Astrocyte of the cerebellum (primary cell): ENCODE measurements around the gene PTPRM.

Experiments used
- DNase-seq: peaks from one replicate; pipeline ENCODE4 v3.0.0-alpha.2; 2011; ENCODE audit warnings: low read depth
- H3K4me3 ChIP-seq: 2 replicates; pipeline ENCODE4 v1.5.1; 2011; ENCODE audit warnings: mild to moderate bottlenecking, low read depth, low read length, moderate library complexity
- in situ Hi-C: cut with HindIII; loops from 2 replicates; pipeline ENCODE4 v1.10.0; 2017; ENCODE audit warnings: low sequenced_read_pairs
- TF ChIP-seq, protein P1 (sequence below): IDR thresholded peaks from 2 replicates; pipeline ENCODE4 v1.5.1; 2012; ENCODE audit warnings: low read length, low read depth, moderate library complexity, mild to moderate bottlenecking; ENCODE audit errors: missing control alignments

PTPRM gene

DNA sequence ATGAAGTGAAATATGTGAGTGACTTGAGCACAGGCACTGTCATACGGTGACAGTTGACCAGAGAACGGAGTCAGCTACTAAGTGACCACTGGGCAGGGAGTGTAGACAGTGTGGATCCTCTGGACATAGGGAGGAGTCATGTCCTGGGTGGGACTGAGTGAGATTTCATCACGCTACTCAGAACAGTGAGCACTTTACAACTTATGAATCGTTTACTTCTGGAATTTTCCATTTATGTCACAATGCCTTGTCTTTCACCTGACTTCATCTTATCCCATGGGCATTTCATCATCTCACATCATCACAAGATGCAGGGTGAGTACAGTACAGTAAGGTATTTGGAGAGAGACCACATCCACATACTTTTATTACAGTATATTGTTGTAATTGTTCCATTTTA lies 29.0 kb downstream of the PTPRM start:
- TF ChIP-seq, protein P1, sequence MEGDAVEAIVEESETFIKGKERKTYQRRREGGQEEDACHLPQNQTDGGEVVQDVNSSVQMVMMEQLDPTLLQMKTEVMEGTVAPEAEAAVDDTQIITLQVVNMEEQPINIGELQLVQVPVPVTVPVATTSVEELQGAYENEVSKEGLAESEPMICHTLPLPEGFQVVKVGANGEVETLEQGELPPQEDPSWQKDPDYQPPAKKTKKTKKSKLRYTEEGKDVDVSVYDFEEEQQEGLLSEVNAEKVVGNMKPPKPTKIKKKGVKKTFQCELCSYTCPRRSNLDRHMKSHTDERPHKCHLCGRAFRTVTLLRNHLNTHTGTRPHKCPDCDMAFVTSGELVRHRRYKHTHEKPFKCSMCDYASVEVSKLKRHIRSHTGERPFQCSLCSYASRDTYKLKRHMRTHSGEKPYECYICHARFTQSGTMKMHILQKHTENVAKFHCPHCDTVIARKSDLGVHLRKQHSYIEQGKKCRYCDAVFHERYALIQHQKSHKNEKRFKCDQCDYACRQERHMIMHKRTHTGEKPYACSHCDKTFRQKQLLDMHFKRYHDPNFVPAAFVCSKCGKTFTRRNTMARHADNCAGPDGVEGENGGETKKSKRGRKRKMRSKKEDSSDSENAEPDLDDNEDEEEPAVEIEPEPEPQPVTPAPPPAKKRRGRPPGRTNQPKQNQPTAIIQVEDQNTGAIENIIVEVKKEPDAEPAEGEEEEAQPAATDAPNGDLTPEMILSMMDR, result no peak
- H3K4me3 ChIP-seq, result no peak overlapping the region
- no peak for DNase-seq
- in situ Hi-C loops, result no loop called here

DNA sequence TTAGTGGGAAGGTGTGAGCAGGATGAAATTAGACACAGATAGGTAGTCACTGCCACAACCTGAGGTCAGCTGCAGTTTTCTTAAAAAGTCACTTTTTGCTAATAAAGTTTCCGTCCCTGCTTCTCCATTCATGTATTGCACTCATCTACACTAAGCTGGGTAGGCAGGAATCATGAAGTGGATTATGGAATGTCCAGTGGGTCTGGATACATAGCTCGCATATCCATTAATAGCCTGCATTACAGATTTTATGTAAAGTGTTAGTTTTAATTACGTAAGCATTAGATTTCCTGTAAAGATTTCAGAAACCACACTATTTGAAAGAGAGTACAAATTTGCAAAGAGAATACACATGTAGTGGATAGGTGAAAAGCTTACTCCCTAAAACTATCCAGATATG lies 30.4 kb downstream of the PTPRM start:
- in situ Hi-C loops, result no loop called here
- no peak for DNase-seq
- no peak overlapping the region for H3K4me3 ChIP-seq
- TF ChIP-seq, protein P1, result no peak

DNA sequence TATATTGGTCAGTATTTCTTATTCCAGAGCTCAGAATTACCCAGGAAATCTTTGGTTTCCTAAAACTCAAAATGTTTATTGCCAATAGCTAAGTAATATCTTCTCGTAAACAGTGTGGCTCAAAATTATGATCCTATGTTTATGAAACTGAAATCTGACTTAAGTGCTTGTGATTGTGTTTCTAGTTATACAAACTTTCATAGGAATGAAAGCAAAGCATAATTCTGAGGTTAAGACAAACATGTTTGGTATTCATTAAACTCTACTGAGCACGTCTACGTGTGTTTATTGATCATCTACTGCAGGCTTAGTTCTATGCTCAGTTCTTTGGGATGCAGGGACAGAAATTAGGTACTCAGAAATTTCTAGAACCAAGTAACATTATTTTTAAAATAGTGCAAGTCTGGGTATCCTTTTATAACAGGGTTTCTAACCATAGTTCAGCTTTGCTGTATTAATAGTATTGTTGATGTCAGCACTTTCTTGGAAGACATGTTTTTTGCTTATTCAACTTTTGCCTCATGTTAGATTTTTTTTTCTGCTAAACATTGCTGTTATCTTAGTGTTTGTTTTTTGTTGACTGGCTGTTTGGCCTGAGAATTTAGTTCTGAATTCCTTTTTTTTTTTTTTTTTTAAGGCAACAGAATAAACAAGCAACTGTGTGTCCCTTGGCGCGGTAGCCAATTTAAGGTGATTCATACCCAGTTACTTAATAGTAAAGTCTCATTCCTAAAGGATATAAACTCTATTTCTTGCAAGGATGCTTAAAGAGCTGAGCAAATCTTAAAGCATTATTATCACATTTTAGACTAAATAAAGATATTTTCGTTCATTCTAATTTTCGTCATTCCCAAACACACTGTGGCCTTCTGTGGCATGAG lies 31.3 kb downstream of the PTPRM start:
- in situ Hi-C loops, result no loop called here

DNA sequence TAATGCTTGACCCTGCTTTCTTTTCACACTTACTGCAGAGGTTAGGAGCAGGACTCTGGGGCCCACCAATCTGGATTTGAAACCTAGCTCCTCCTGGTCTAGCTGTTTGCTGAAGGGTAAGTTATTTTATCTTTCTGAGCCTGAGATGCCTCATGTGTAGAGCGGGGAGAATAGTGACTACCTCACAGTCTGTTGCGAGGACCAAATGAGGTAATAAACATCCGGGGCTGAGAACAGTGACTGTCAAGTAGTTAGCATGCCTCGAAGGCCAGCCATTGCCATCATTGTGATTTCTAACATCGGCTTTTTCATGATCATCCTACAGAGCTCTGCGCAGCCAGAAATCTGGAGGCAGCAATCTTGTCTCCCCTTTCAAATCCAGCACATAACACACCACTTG lies 32.9 kb downstream of the PTPRM start:
- no peak overlapping the region for H3K4me3 ChIP-seq
- in situ Hi-C loops, result no loop called here
- DNase-seq, result no peak
- TF ChIP-seq, protein P1, result no peak

More for the DNA sequence above, 31.3 kb downstream of the PTPRM start:
- H3K4me3 ChIP-seq, result no peak overlapping the region
- TF ChIP-seq, protein P1, result no peak
- DNase-seq, result no peak

DNA sequence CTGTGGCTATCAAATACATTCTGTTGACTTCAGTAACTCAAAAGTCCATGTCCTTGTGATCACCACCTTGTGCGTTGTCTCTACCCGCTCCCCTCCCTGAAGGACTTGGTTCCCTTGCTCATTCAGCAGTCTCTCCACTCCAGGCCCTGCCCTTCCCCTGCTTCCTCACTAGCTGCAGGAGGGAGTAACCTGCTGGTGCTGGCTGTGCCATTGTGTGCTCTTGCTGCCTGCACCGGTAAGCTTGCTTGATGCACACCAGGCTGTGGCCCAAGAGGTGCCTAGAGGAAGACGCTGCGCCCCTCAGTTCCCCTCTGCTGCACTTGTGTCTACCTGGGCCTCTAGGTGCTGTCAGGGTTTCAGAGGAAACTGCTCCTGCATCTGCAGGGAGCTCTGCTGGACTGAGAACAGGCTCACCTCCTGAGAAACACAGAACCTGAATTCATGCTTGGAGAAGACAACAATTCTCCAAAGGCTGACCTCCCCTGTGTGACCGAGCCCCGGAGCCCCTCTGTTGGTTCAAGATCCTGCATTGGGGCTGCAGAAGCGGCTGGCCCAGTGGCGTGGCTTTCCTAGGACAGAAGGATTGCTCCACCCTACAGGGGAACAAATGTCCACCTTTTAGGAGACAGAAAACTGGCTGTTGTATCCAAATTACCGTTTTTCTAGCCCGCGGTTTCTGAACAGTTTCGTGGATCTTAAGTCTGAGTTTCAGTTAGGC lies 33.6 kb downstream of the PTPRM start:
- TF ChIP-seq, protein P1, result no peak
- in situ Hi-C loops, result no loop called here
- no peak overlapping the region for H3K4me3 ChIP-seq
- DNase-seq, result no peak

DNA sequence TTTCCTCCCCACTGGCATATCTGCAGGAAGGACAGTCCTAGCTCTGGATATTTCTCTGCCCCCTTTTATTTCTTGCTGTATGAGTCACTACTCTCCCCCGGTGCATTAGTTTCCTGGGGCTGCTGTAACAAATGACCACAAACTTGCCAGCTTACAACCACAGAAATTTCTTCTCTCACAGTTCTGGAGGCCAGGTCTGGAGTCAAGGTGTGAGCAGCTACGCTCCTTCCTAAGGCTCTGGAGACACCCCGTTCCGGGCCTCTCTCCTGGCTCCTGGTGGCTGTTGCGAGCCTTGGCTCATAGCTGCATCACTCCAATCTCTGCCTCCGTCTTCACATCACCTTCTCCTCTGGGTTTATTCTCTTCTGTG lies 34.1 kb downstream of the PTPRM start:
- TF ChIP-seq, protein P1, result peak; percentile 54
- in situ Hi-C loops, result no loop called here
- peak; percentile 84 for DNase-seq
- H3K4me3 ChIP-seq, result no peak overlapping the region
